HG03342 (cell line): ENCODE results near the gene OR4K15.
"Not testable (repeated sequence)": the region's sequence is repeated elsewhere in the genome, so short reads cannot be mapped to it uniquely, and the experiment has no call there.

Source experiments
- ATAC-seq: cut with Tn5 transposase; IDR thresholded peaks from one replicate; pipeline ENCODE4 v1.9.1; 2021; ENCODE audit warnings: mild to moderate bottlenecking, moderate library complexity; ENCODE audit not compliant: unreplicated experiment

OR4K15 gene, protein sequence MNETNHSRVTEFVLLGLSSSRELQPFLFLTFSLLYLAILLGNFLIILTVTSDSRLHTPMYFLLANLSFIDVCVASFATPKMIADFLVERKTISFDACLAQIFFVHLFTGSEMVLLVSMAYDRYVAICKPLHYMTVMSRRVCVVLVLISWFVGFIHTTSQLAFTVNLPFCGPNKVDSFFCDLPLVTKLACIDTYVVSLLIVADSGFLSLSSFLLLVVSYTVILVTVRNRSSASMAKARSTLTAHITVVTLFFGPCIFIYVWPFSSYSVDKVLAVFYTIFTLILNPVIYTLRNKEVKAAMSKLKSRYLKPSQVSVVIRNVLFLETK

DNA sequence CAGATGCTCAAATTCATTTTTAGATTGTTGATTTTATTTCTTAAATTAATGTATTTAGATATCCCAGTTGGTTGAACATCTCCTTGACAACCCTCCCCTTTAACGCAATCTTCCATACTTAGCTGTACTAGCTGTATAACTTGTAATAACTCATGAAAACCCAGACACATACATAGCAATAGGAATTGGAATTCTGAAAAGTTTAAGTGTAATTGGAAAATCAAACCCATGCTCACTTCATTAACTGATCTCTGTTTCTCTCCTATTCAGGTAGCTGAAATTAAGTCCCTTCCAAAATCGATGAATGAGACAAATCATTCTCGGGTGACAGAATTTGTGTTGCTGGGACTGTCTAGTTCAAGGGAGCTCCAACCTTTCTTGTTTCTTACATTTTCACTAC lies at the start of gene OR4K15:
TSS of gene OR4K15 (plus strand) at position 301 of the 400 bp plus-strand sequence. CDS start at position 301, 0 bp downstream.
- ATAC-seq = no peak

DNA sequence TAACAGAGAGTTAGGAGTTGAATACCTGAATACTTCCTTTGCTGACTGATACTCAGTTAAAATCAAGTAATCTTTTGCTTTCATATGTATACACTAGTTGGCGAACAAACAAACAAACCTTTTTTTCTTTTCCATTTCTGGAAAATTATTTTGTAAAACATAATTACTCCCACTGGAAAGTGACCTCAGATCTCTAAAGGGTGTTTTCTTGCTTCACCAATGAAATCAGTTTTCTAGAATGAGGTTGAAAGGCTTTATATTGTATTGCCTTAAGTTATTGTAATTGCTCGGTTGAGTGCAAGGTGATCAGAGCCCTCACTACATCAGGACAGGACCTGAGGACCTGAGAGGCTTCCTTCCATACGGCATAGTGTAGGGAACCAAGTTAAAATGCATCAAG lies 44.8 kb upstream of the OR4K15 start, which contains the start of gene OR4K1:
TSS of gene OR4K1 (plus strand) at position 301 of the 400 bp plus-strand sequence. CDS start 4,750 bp downstream, outside the sequence.
- ATAC-seq = no peak

DNA sequence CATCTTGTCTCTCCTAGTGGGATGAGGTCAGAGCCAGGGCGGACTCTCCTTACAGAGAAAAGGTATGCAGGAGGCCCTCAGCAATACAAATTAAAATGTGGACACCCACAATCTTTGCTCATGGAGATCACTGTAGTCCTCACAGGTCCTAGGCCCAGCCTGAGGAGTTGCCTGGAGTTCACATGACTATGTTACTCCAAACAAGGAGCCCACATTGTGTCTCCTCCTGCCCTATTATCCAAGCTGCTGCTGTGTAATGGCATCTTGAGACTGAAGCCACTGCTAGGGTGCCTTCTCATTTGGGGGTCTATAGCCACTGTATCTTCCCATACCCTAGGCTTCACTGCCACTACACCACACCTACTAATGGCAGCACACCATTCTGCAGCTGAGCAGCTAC lies 33.7 kb upstream of the OR4K15 start:
- ATAC-seq = no peak

DNA sequence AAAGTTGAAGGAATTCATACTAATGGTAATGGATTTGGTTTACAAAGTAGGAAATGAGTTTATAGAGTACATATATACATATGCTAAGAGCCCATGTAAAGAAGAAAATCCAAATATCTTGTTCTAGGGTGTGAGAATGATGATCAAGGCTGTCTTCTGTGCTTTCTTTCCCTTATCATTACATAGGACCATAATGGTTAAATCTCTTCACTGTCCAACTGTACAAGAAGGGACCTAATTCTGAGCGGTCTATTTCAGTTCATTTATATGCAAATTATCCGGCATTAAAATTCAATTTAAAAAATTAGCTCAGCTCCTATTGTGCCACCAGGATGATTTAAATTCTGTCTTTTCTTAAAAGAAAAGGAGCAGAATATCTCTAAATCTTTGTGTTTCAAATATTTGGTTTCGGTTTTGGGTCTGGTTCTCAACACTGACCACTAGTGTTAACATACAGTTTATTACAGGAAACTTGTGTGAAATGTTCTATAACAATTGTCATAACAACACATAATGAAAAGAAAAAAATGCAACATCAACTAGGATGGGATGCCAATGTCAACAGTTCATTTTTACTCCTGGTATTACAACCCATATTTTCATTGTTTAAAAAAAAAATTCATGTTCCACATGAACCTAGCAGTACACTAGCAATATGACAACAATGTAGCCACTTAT lies 27.8 kb upstream of the OR4K15 start:
- ATAC-seq = no peak

DNA sequence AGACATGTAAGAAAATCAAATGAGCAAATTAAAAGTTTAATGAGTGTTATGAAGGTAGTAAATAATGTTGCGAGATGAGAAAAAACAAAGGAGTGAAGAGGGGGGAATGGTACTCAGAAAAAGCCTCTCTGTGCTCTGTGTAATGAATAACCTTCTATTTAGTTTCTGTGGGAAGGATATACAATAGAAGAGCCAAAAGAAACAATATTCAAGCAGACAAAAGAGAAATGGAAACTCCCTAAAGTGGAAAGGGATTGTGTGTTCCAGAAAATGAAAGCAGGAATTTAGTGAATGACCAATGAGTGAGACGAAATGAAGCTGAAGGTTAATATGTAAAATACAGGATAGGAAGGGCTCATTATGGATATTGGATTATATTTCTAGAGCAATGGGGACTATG lies 26.2 kb upstream of the OR4K15 start:
- no peak for ATAC-seq

DNA sequence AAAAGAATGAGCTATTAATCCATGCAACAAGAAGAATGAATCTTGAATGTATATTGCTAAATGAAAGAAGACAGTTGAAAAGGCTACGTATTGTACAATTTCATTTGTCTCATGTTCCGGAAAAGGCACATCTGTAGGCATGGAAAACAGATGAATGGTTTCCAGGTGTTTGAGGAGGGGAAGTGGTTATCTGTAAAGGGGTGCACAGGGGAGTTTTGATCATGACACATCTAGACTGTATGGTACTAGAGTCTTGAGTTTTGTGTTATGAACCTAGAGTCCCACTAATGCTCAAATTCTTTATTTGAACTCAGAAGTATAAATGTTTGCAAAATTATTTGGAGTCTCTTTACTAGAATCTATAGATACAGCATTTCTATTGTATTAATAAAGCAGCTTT lies 5.7 kb upstream of the OR4K15 start:
- ATAC-seq = not testable (repeated sequence)

DNA sequence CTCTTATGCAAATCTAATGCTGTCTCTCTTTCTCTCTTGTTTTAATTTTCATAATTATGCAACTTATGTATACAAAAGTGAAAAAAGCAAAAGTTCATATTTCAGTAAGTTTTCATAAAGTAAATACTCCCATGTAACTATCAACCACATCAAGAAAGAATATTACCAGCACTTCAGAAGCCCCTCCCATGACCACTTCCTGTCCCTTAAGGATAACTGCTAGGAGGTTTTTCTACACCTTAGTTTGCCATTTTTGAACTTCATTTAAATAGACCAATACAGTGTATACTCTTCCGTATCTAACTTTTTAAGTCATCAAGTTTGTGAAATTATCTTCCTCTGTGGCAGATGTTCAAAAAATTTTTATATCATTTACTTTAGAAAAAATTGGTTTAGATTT lies 547 bp upstream of the OR4K15 start:
- no peak for ATAC-seq

DNA sequence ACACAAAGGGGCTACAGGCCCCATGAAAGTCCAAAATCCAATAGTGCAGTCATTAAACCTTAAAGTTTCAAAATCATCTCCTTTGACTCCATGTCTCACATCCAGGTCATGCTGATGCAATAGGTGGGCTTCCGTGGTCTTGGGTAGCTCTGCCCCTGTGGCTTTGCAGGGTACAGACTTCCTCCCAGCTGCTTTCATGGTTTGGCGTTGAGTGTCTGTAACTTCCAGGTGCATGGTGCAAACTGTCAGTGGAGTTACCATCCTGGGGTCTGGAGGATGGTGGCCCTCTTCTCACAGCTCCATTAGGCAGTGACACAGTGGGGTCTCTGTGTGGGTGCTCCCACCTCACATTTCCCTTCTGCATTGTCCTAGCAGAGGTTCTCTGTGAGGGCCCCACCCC lies 18.0 kb downstream of the OR4K15 start:
- no peak for ATAC-seq

DNA sequence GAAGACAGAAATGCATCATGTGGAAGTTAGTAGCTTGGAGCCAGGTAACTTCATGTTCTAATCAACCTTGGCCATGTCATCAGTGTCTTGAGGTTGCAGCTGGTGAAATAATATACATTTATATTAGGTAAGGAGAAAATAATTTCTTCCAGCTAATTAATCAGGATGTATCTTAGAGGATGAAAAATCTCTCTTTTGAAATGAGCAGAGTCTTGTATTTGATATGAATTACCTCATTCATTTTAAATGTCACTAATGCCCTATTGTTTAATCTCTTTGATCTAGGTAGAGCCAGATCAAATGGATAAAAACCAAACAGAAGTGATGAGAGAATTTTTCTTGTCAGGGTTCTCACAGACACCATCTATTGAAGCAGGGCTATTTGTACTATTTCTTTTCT lies 26.5 kb downstream of the OR4K15 start, which contains the start of gene OR4Q2:
TSS of gene OR4Q2 (plus strand) at position 301 of the 400 bp plus-strand sequence.
- no peak for ATAC-seq

DNA sequence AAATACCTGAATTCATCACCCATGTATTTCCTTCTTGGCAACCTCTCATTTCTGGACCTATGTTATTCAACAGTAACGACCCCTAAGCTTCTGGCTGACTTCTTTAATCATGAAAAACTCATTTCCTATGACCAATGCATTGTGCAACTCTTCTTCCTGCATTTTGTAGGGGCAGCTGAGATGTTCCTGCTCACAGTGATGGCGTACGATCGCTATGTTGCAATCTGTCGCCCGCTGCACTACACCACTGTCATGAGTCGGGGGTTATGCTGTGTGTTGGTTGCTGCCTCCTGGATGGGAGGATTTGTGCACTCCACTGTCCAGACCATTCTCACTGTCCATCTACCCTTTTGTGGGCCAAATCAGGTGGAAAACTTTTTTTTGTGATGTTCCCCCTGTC lies 26.9 kb downstream of the OR4K15 start:
- no peak for ATAC-seq

DNA sequence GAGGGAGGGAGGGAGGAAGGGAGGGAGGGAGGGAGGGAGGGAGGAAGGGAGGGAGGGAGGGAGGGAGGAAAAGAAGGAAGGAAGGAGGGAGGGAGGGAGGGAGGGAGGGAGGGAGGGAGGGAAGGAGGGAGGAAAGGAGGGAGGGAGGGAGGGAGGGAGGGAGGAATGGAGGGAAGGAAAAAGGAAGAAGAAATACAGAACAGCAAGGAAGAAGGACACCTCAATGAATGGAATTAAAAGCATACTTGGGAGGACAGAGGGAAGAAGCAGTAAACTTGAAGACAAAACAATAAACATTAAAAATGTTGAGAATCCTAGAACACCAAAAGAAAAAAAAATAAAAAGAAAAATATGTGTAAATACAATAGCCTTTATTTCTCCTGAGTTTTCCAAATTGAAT lies 32.8 kb downstream of the OR4K15 start:
- ATAC-seq = no peak

DNA sequence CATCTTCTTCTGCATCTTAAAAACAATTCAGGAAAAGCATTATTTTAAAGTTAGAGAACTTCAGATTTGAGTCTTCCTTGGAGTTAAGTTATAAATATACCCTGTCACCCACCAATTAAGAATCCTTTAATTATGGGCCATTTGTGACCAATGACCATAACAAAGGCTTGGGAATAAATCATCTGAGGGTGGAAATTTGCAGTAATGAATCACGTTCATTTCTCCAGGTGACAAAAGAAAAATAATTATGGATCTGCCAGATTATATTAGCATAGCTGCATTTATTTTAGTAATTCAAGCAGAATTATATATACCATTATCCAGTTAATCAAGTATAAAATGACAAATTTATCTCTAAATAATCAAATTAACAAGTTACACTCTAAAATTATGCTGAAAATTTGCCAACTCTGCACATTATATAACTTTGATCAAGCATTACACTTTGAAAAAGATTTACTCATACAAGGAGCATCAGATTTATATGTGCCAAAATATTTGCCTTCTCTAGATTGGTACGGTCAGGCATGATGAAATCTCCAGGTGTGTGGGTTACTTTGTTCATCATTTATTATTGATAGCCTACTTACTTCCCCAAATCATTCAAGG lies 44.0 kb downstream of the OR4K15 start, which contains the start of gene OR4K14:
TSS of gene OR4K14 (minus strand) at position 51 of the 609 bp plus-strand sequence. CDS start 4,114 bp downstream, outside the sequence.
- no peak for ATAC-seq
